ENCODE measurements around the gene LRRC36. TPM values are rescaled to one million over a fixed set of nuclear protein-coding genes. Genes with fewer than 3 reads are reported as not detected.

Gene LRRC36
- polyA plus RNA-seq, 1 donor (not counting 4 experiments of a cell fraction or from before 2014, with no cell fraction given), result not detected

DNA sequence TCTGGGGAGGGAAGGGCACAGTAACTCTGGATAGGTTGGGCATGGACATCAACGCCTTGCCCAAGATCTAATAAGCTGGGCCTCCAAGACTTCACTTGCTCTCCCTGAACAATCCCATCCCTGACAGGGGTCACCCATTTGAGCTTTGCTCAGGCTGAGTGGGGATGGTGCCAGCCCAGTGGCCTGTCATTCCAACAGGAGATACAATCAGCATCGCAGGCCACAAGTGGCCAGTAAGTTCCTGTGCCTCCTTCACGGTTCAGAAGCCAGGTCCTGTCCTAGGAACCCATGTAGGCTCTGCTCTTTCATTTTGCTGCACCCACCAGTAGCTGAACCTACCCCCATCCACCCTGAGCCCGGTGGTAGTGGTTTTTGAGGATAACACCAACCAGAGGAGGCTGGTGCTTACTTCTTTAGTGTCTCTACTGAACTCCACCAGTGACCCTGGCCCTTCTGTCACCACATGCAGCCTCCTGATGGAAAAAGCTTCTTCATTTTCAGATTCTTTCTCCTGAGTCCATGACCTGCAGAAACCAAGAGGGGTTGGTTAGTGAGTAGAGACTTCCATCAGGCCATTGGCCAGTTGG, 32.4 kb upstream of the LRRC36 start:
- dilution Hi-C loops (cut with MboI; ENCODE audit: extremely low pct_ligation_motif_present, low sequenced_read_pairs), result no loop called here
- H3K27me3 ChIP-seq (ENCODE audit: control insufficient read depth, extremely low read depth, insufficient read depth, low read length), result peaks cover 45% of the 10 kb centered on the region
- H3K4me3 ChIP-seq (ENCODE audit: control insufficient read depth in 2 of 3, extremely low read depth in 1 of 3, insufficient read depth in 2 of 3, low read depth in 1 of 3, low read length in 3 of 3), result no peak overlapping the region
- H3K9ac ChIP-seq (ENCODE audit: control insufficient read depth, extremely low read depth, insufficient read depth, low read length), result no peak overlapping the region
- H3K4me2 ChIP-seq (ENCODE audit: control insufficient read depth, extremely low read depth, insufficient read depth, low read depth, low read length), result no peak overlapping the region
- TF ChIP-seq, protein P1, sequence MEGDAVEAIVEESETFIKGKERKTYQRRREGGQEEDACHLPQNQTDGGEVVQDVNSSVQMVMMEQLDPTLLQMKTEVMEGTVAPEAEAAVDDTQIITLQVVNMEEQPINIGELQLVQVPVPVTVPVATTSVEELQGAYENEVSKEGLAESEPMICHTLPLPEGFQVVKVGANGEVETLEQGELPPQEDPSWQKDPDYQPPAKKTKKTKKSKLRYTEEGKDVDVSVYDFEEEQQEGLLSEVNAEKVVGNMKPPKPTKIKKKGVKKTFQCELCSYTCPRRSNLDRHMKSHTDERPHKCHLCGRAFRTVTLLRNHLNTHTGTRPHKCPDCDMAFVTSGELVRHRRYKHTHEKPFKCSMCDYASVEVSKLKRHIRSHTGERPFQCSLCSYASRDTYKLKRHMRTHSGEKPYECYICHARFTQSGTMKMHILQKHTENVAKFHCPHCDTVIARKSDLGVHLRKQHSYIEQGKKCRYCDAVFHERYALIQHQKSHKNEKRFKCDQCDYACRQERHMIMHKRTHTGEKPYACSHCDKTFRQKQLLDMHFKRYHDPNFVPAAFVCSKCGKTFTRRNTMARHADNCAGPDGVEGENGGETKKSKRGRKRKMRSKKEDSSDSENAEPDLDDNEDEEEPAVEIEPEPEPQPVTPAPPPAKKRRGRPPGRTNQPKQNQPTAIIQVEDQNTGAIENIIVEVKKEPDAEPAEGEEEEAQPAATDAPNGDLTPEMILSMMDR (optimal IDR thresholded peaks at IDR 0.05 in 1 of 3, IDR thresholded peaks at IDR 0.05 in 1 of 3, conservative IDR thresholded peaks at IDR 0.05 in 1 of 3; ENCODE audit: extremely low read depth in 1 of 3, insufficient read depth in 2 of 3, low read length in 3 of 3), result no peak
- DNase-seq (ENCODE audit: low read depth, low spot score) (no peak), FAIRE-seq (no peak)
- no peaks in the 10 kb centered on the region for H3K79me2 ChIP-seq (ENCODE audit: control insufficient read depth, insufficient read depth, low read length)
- no peak overlapping the region for H3K27ac ChIP-seq (ENCODE audit: control insufficient read depth, insufficient read depth, low read length)
- H3K9me3 ChIP-seq (ENCODE audit: control insufficient read depth, low read depth, low read length), result no peaks in the 10 kb centered on the region
- no peaks in the 10 kb centered on the region for H4K20me1 ChIP-seq (ENCODE audit: control insufficient read depth, extremely low read depth, insufficient read depth, low read length)
- H3K9me1 ChIP-seq (ENCODE audit: control insufficient read depth, extremely low read depth, insufficient read depth, low read length), result no peaks in the 10 kb centered on the region
- H3K36me3 ChIP-seq (ENCODE audit: control insufficient read depth in 2 of 2, extremely low read depth in 1 of 2, insufficient read depth in 2 of 2, low read length in 2 of 2), result no peaks in the 10 kb centered on the region
- H3K4me1 ChIP-seq (ENCODE audit: control insufficient read depth, extremely low read depth, insufficient read depth, low read length), result no peaks in the 10 kb centered on the region
- no peak overlapping the region for H2AFZ ChIP-seq (ENCODE audit: control insufficient read depth, low read length)

DNA sequence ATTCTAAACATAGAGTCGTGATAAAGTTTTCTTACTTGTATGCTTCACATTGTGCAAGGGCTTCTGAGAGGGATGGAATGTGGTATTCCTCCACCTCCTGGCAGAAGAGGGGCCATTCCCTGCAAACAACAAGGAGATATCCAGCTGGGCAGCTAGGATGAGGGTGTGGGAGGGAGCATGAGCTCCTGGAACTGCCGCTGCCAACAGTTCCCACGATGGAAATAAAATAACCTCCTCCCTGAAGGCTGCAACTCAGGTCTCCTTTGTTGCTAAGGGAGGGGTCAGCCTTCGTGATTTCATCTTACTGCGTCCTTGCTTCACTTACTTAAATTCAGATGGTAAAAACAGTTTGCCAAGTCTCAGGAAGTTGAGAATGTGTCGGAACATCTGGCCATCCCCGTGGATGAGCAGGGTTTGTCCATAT, 31.7 kb upstream of the LRRC36 start:
- no peaks in the 10 kb centered on the region for H4K20me1 ChIP-seq (ENCODE audit: control insufficient read depth, extremely low read depth, insufficient read depth, low read length)
- no peaks in the 10 kb centered on the region for H3K79me2 ChIP-seq (ENCODE audit: control insufficient read depth, insufficient read depth, low read length)
- peaks cover 48% of the 10 kb centered on the region for H3K27me3 ChIP-seq (ENCODE audit: control insufficient read depth, extremely low read depth, insufficient read depth, low read length)
- H3K4me3 ChIP-seq (ENCODE audit: control insufficient read depth in 2 of 3, extremely low read depth in 1 of 3, insufficient read depth in 2 of 3, low read depth in 1 of 3, low read length in 3 of 3), result no peak overlapping the region
- no peak overlapping the region for H3K4me2 ChIP-seq (ENCODE audit: control insufficient read depth, extremely low read depth, insufficient read depth, low read depth, low read length)
- dilution Hi-C loops (cut with MboI; ENCODE audit: extremely low pct_ligation_motif_present, low sequenced_read_pairs), result no loop called here
- H3K9me3 ChIP-seq (ENCODE audit: control insufficient read depth, low read depth, low read length), result no peaks in the 10 kb centered on the region
- H3K36me3 ChIP-seq (ENCODE audit: control insufficient read depth in 2 of 2, extremely low read depth in 1 of 2, insufficient read depth in 2 of 2, low read length in 2 of 2), result no peaks in the 10 kb centered on the region
- H3K9me1 ChIP-seq (ENCODE audit: control insufficient read depth, extremely low read depth, insufficient read depth, low read length), result no peaks in the 10 kb centered on the region
- H3K27ac ChIP-seq (ENCODE audit: control insufficient read depth, insufficient read depth, low read length), result no peak overlapping the region
- DNase-seq (ENCODE audit: low read depth, low spot score), result no peak
- no peak for FAIRE-seq
- H3K9ac ChIP-seq (ENCODE audit: control insufficient read depth, extremely low read depth, insufficient read depth, low read length), result no peak overlapping the region
- H3K4me1 ChIP-seq (ENCODE audit: control insufficient read depth, extremely low read depth, insufficient read depth, low read length), result no peaks in the 10 kb centered on the region
- H2AFZ ChIP-seq (ENCODE audit: control insufficient read depth, low read length), result no peak overlapping the region
- TF ChIP-seq, protein P1 (optimal IDR thresholded peaks at IDR 0.05 in 1 of 3, IDR thresholded peaks at IDR 0.05 in 1 of 3, conservative IDR thresholded peaks at IDR 0.05 in 1 of 3; ENCODE audit: extremely low read depth in 1 of 3, insufficient read depth in 2 of 3, low read length in 3 of 3), result no peak
- TF ChIP-seq EZH2 (IDR thresholded peaks at IDR 0.05; ENCODE audit: low read length), result no peak

All from keratinocyte (primary cell).